ENCODE measurements around the gene MB21D2.

- no peak for TF ChIP-seq GATA2 (IDR thresholded peaks at IDR 0.05; ENCODE audit: low read depth, low read length)
- TF ChIP-seq GATA3 (IDR thresholded peaks at IDR 0.05; ENCODE audit: low read depth, low read length) = no peak
Measured at GRCh38 chr3:192907784-192908183, 9.9 kb downstream of the MB21D2 start.

Data from SH-SY5Y (cell line).